NCI-H510A (cell line): Measurements from ENCODE around the gene HDAC9.

ENCODE experiments used
- DNase-seq: peaks from one replicate; lab custom pipeline; 2025; lab: John Stamatoyannopoulos, UW

The HDAC9 gene

DNA sequence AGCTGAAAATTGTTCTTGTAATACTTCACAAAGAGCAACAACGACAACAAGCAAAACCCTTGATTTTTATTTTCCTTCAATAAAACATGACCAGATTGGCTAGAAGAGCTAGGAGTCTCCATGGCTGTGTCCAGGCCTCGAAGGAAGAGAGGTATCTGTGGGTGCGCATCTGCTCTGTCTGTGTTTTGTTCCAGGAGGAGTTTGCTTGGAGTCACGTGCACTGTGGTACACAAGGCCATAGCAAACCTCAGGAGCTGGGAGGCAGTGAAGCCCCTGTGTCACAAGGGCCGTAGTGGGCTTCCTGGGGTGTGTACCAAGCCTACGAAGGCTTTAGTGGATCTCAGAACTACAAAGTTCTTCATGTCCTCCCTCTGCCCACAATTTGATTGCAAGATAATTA is 350.2 kb downstream of the HDAC9 start:
- no peak for DNase-seq

DNA sequence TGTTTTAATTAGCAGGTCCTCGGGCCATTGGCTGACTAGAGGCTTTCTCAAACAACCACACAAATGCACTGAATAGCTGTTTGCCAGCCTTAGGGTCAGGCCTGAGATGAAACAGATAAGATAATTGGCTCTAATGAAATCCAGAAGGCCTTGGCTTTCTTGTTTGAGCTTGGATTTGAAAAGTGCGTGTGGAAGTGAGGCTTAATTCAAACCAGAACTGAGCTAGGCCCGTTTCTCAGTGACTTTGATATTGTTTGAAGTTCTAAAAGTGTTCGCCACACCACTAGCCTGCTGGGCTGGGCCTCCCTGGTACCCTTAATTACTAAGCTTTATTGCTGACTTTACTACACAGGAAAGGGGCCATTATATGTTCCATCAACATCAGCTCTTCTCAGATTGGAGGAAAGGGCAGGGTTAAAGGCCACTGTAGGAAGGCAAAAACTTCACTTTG is 351.2 kb downstream of the HDAC9 start:
- DNase-seq: no peak

DNA sequence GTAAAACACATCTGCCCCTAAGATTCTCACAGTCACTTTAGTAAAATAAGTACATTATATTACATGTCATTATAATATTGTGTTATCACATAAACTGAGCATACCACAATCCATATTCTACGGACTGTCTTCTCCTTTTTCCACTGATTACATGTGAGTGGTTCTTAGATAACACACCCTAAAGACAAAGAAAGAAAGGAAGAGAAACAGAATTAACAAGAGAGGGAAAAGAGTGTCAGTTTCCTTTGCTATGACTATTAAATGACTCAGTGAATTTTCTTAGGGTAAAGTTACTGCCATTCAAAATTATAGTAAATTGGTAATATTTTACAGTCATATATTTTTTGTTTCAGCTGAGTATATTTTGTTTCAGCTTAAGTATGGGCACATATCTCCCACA is 353.6 kb downstream of the HDAC9 start:
- DNase-seq: no peak

GRCh38 chr7:18855796-18856195 is 360.2 kb downstream of the HDAC9 start:
- no peak for DNase-seq

DNA sequence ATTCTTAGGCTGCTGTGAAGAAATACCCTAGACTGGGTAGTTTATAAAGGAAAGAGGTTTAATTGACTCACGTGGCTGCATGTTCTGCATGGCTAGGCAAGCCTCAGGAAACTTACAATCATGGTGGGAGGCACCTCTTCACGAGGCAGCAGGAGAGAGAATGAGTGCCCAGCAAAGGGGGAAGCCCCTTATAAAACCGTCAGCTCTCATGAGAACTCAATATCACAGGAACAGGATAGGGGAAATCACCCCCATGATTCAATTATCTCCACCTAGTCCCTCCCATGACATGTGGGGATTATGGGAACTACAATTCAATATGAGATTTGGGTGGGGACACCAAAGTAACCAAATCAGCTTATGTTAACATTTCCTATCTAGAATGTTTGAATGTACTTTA is 362.7 kb downstream of the HDAC9 start:
- no peak for DNase-seq

DNA sequence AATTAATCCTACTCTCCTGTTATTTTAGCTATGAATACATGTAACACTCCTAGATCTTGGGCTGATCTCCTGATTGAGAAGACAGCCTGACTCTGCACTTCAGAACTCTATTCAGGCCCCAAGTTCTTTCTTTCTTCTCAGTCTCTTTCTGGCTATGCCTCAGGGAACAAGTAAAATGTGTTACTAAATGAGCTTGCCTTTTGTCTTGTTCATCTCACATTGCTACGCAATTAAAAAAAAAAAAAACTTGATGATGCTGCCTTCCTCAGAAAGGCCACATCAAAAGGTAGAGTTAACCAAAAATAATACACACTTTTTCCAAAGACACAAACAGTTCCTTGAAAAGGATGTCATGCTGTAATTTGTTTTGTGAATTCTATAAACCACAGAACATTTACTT is 363.8 kb downstream of the HDAC9 start:
- DNase-seq: no peak

DNA sequence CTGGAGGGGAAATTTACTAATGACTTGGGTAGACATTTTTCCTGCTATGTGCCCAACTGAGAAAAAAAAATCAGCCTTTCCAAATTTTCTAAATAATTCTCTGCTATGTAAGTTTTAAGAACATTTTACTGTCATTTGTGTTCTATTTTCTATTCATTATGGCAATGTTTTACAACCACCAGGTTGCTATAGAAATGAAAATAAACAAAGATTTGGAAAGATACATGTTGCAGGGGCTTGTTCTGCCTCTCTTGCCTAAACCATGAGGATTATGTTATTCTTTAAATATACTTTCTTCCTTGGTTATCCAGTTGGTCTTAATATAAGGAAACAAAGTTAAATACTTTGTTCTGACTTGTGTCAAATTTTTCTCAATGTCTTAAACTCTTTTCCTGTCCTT is 364.7 kb downstream of the HDAC9 start:
- no peak for DNase-seq

- DNase-seq: no peak
Observed at GRCh38 chr7:18861514-18862118, 366.1 kb downstream of the HDAC9 start.

DNA sequence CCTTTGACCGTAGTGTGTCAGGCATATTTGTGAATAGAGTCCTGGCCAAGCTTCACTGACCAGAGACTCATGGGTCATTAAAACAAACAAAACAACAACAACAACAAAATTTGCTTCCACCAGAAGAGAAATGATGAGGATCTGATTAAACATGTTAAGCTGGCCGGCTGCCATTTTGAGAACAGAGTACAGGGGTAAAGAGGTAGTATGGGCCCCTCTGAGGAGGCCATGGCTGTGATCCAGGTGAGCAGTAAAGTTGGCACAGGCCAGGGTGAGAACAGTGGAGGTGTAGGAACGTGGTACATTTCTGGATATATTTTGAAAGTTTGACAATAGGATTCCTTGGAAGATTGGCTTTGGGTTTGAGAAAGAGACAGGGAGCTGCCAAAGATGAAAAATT is 369.4 kb downstream of the HDAC9 start:
- no peak for DNase-seq

- no peak for DNase-seq
Observed at GRCh38 chr7:18866359-18867036, 370.9 kb downstream of the HDAC9 start.

DNA sequence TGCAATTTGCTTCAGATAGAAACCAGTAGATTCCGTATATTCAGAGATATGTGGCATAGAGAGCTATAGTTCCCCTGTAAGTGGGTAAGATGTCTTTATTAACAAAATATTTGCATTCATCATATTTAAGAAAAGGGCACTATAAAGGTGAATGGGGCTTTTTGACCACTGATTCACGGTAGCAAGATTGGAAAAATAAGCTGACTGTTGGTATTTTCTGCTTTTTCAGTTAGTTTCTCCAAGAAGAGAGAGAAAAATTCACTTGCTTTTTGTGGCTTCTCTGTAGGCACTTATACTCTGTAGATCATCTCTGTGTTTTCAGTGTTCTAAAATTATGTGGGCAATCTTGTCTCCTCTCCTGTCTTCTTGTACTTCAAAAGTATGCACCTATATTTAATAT is 376.8 kb downstream of the HDAC9 start:
- DNase-seq: no peak

DNA sequence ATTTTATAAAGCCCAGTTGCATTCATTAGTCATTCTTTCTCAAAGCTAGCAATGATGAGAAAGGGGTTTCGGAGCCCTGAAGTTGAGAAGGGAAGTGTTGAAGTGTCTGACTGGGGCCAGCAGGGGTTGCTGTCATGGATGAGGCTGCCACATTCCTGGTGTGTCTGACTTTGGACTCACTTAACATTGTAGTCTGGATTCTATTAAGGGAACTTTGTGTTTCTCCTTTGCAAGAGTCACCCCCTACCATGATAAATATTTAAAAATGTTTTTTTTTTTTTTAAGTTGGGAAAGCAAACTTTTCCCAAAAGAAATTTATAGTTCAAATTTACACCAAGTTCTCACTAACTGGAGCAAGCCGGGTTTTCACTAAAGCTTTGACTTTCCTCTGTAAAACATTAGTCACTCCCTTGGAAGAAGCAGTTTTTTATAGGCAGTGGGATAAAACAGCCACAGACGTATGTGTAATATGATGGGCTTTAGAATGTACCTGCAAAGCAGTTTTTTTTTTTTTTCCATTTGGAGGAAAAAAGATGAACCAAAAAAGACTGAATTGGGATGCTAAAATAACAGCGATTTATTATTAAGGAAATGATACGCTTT is 378.3 kb downstream of the HDAC9 start:
- no peak for DNase-seq

DNA sequence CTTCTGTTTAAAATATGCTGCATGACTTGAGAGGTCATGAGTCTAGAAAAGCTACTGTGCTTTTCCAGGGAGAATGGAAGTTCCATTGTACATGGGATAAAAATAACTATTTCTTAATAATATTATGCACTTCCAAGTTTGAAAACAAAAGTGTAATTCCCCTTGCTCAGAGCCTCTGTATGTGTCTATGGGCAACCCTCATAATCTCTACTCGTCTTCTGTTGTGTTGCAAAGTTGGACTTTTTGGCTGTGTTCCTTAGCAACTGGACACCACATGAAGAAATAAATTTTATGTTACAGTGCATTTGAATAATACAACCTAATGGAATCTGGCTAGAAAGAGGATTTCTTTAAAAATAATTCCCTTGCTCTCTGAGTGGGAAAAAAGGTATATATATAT is 379.3 kb downstream of the HDAC9 start:
- no peak for DNase-seq

DNA sequence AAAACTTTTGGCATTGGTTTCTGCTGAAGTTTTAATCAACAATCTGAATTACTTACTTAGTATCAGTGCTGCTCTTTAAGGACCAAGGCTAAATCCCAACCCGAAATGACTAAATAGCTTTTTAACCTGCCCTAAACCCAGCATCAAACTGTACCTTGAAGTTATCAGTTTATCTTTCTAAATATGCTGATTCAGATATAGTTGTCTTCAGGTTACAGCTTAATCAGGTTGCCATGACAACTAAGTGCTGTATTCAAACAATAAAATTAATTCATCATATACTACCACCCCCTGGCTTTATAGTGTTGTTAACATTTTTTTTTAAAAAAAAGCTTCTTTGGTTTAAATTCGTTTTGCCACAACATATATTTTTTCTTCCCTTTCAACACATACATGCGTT is 382.3 kb downstream of the HDAC9 start:
- DNase-seq: no peak

- DNase-seq: no peak
Observed at GRCh38 chr7:18886832-18887231, 391.3 kb downstream of the HDAC9 start.

GRCh38 chr7:18889436-18889835 is 393.9 kb downstream of the HDAC9 start:
- no peak for DNase-seq

- DNase-seq: no peak
Observed at GRCh38 chr7:18890134-18890533, 394.6 kb downstream of the HDAC9 start.

- no peak for DNase-seq
Observed at GRCh38 chr7:18890885-18891621, 395.5 kb downstream of the HDAC9 start.

DNA sequence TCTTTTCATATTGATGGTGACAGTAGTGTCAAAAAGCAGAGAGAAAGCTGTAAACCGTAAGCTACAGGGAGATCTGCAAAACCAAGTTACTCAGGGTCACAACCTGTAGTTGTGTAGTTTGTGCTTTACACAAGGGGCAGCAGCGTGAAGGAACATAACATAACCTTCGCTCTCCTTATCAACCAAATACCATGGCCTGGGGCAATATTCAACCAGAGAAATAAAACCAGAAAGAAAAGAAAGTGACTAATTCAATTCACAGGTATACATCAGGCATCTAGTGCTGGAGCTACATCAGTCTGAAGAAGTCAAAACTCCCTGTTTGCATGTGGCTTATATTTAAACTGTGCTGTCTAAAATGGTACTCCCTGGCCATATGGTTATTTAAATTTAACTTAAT is 397.6 kb downstream of the HDAC9 start:
- no peak for DNase-seq

DNA sequence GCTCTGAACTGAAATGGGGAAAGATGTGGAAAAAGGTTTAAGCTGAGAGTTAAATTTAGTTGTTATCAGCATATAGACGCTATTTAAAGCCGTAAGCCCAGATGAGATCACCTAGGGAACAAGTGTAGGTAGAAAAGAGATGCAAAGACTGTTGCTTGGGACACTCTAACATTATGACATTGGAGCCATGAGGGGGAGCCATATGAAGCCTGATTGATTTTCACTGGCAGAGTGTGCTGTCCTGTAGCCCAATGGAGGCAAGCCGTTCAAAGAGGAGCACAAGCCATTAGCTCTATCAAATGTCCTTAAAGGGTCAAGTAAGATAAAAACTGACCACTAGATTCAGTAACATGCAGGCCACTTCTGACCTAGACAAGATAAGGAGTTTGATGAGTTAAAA is 398.6 kb downstream of the HDAC9 start:
- DNase-seq: no peak

GRCh38 chr7:18895456-18895855 is 399.9 kb downstream of the HDAC9 start:
- DNase-seq: no peak

- DNase-seq: no peak
Observed at GRCh38 chr7:18896343-18896975, 400.9 kb downstream of the HDAC9 start.

DNA sequence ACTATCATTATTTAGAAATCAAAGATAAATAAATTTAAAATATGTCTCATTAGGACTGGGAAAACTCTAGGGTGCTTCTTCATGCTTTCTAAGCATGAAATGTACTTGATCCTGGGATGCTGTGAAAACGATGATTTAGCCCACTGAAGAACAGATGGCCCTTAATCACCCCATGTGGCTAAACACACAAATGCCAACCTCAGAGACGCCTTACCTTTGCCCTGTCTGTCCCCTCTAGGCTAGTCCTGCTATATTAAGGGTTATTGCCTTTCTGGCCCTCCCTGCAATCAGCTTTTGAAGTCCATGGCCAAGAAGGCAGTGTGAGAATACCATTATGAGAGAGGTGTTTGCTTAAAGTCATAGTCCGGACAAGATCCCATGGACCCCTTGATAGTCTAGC is 404.7 kb downstream of the HDAC9 start:
- no peak for DNase-seq
